Endothelial cell of umbilical vein (primary cell): ENCODE data around the gene MMP11. TPM values are rescaled to one million over a fixed set of nuclear protein-coding genes. Genes with fewer than 3 reads are reported as not detected.

Source experiments
- BruUV-seq: library from RNA; stranded (reverse); fragments of 400-500 nt; replicated peaks from 2 replicates; lab custom pipeline; 2021; lab: Mats Ljungman, UMichigan
- CTCF ChIA-PET: fragments of 300-600, 350-600 bp; sonication (Branson Sonifier 250); formaldehyde crosslinking; loops from one replicate; lab custom pipeline; 2021; ENCODE audit warnings: antibody characterized with exemption, inconsistent platforms; lab: Charles Lee
- POLR2A ChIA-PET: fragments of 300-600, 350-600 bp; sonication (Branson Sonifier 250); formaldehyde crosslinking; loops from one replicate; lab custom pipeline; 2021; ENCODE audit warnings: antibody characterized with exemption, inconsistent platforms; lab: Charles Lee
- DNase-seq: peaks from one replicate; pipeline ENCODE4 v3.0.0-alpha.2; 2011; ENCODE audit warnings: low read depth, low spot score
- FAIRE-seq: peaks from 2 replicates; lab custom pipeline; 2011; peaks lifted over from hg19 to GRCh38; lab: Jason Lieb, UNC
- H2AFZ ChIP-seq: 2 replicates; pipeline ENCODE4 v1.6.0; 2012; ENCODE audit warnings: low read depth, low read length, control low read depth, inconsistent platforms
- H3K27ac ChIP-seq: 2 replicates; pipeline ENCODE4 v1.5.1; 2011; ENCODE audit warnings: low read depth, mild to moderate bottlenecking, control low read depth, low read length, moderate library complexity; ENCODE audit not compliant: insufficient read depth
- H3K27me3 ChIP-seq, 2 experiments: 2 replicates each; pipeline versions ENCODE4 v1.6.0 to v1.6.1; 2011; ENCODE audit warnings: low read length in 2 of 2, mixed read lengths in 1 of 2; ENCODE audit not compliant: control insufficient read depth in 2 of 2, insufficient read depth in 2 of 2
- H3K36me3 ChIP-seq, 2 experiments: 2 replicates in 1 of 2; 3 replicates in 1 of 2; pipeline ENCODE4 v1.5.1; 2011; ENCODE audit warnings: low read length in 2 of 2, mild to moderate bottlenecking in 1 of 2, moderate library complexity in 1 of 2; ENCODE audit not compliant: control insufficient read depth in 2 of 2, insufficient read depth in 2 of 2; ENCODE audit errors: extremely low read depth in 1 of 2
- H3K4me1 ChIP-seq: 3 replicates; pipeline ENCODE4 v1.5.1; 2011; ENCODE audit warnings: mild to moderate bottlenecking, low read length; ENCODE audit not compliant: control insufficient read depth, insufficient read depth; ENCODE audit errors: extremely low read depth
- H3K4me2 ChIP-seq: 2 replicates; pipeline ENCODE4 v1.6.1; 2011; ENCODE audit warnings: low read length, control low read depth, mixed read lengths; ENCODE audit not compliant: insufficient read depth
- H3K4me3 ChIP-seq, 3 experiments: fragments of 200-600 bp in 1 of 3; sonication (generic), shearing (Covaris generic) in 1 of 3; replicated peaks in 1 of 3; 2 replicates each; pipeline ENCODE4 v1.5.1; 2011 to 2016; ENCODE audit warnings: control low read depth in 3 of 3, low read length in 3 of 3, mild to moderate bottlenecking in 2 of 3, inconsistent platforms in 1 of 3, low read depth in 1 of 3, moderate library complexity in 1 of 3; ENCODE audit not compliant: insufficient read depth in 1 of 3
- H3K79me2 ChIP-seq: 2 replicates; pipeline ENCODE4 v1.6.0; 2012; ENCODE audit warnings: low read length, inconsistent platforms; ENCODE audit not compliant: control insufficient read depth, insufficient read depth
- H3K9ac ChIP-seq: replicated peaks from 2 replicates; pipeline ENCODE3; 2011; ENCODE audit warnings: low read length, control low read depth; ENCODE audit not compliant: insufficient read depth; ENCODE audit errors: extremely low read depth
- H3K9me1 ChIP-seq: replicated peaks from 3 replicates; pipeline ENCODE4 v1.6.0; 2011; ENCODE audit warnings: mild to moderate bottlenecking, low read length; ENCODE audit not compliant: control insufficient read depth, insufficient read depth; ENCODE audit errors: extremely low read depth
- H3K9me3 ChIP-seq: replicated peaks from 2 replicates; pipeline ENCODE4 v1.5.1; 2012; ENCODE audit warnings: low read length, inconsistent platforms; ENCODE audit not compliant: control insufficient read depth, insufficient read depth
- H4K20me1 ChIP-seq: replicated peaks from 2 replicates; pipeline ENCODE3; 2011; ENCODE audit warnings: mild to moderate bottlenecking, low read length; ENCODE audit not compliant: control insufficient read depth, insufficient read depth; ENCODE audit errors: extremely low read depth
- CTCF ChIP-seq, 2 donors: IDR thresholded peaks; 1 replicate in 1 of 2; 2 replicates in 1 of 2; pipeline ENCODE4 v1.5.1; 2011; ENCODE audit warnings: low read length in 2 of 2, mild to moderate bottlenecking in 2 of 2, moderate library complexity in 2 of 2, control low read depth in 1 of 2, inconsistent platforms in 1 of 2, low read depth in 1 of 2; ENCODE audit not compliant: insufficient read depth in 1 of 2; ENCODE audit errors: extremely low read depth in 1 of 2
- EZH2 ChIP-seq: IDR thresholded peaks from 2 replicates; pipeline ENCODE4 v1.6.1; 2012; ENCODE audit warnings: borderline replicate concordance, low read depth, mild to moderate bottlenecking, moderate library complexity, low read length, inconsistent platforms; ENCODE audit not compliant: severe bottlenecking
- FOS ChIP-seq: IDR thresholded peaks from 2 replicates; pipeline ENCODE4 v1.6.1; 2011; ENCODE audit warnings: mild to moderate bottlenecking, low read length, moderate library complexity, borderline replicate concordance; ENCODE audit not compliant: insufficient read depth
- GATA2 ChIP-seq: IDR thresholded peaks from 2 replicates; pipeline ENCODE4 v1.7.0; 2011; ENCODE audit warnings: low read depth, mild to moderate bottlenecking, moderate library complexity, mixed read lengths, low read length; ENCODE audit not compliant: insufficient read length, insufficient read depth
- JUN ChIP-seq: IDR thresholded peaks from 2 replicates; pipeline ENCODE4 v1.6.1; 2011; ENCODE audit warnings: borderline replicate concordance, low read depth; ENCODE audit not compliant: insufficient read length, insufficient read depth
- MAX ChIP-seq: IDR thresholded peaks from 2 replicates; pipeline ENCODE4 v1.6.1; 2011; ENCODE audit not compliant: insufficient read depth, insufficient read length
- MYC ChIP-seq: IDR thresholded peaks from one replicate; pipeline ENCODE4 v1.6.1; 2011; ENCODE audit warnings: mild to moderate bottlenecking, low read depth, low read length
- POLR2A ChIP-seq: IDR thresholded peaks from 2 replicates; pipeline ENCODE4 v1.6.1; 2012; ENCODE audit warnings: low read depth, mild to moderate bottlenecking, control low read depth, low read length
- POLR2AphosphoS5 ChIP-seq: IDR thresholded peaks from 2 replicates; pipeline ENCODE4 v1.6.1; 2012; ENCODE audit warnings: low read depth, mild to moderate bottlenecking, control low read depth, low read length, moderate library complexity; ENCODE audit not compliant: insufficient read depth
- dilution Hi-C: fragments of 300-500 bp; cut with MboI; formaldehyde crosslinking; loops from one replicate; pipeline ENCODE4 v1.15.0; 2019; ENCODE audit warnings: low sequenced_read_pairs; ENCODE audit not compliant: extremely low pct_ligation_motif_present
- intact Hi-C: fragments of 100-400 bp; cut with micrococcal nuclease; formaldehyde crosslinking; loops from one replicate; pipeline ENCODE4 v1.10.0; 2022
- polyA plus RNA-seq, 4 experiments: library from polyadenylated mRNA; depleted of rRNA in 3 of 4; stranded (reverse) in 3 of 4; unstranded in 1 of 4; fragments of >200 nt; gene quantifications; 2 replicates each; pipeline versions ENCODE4 v1.2.1 to v1.2.3, GENCODE V29; 2011 to 2012; ENCODE audit warnings: missing spikeins in 1 of 4
- total RNA-seq: library from RNA; stranded (reverse); gene quantifications from 2 replicates; pipeline ENCODE4 v1.2.3, GENCODE V29; 2021

MMP11 gene
- total and polyA plus RNA-seq, 2 donors (not counting 3 experiments of a cell fraction or from before 2014, with no cell fraction given), result 10.3 to 16.9 TPM

GRCh38 chr22:23777776-23778576 lies 5.3 kb downstream of the MMP11 start:
- POLR2A ChIA-PET, result no interaction called here
- CTCF ChIA-PET, result interaction anchor here (0.6 to 1.3 kb wide), 5 partner anchors 9 to 72 kb away, joined by 3 to 6 read pairs (median 3); partner anchors contain the start of gene SMARCB1

More at GRCh38 chr22:23777776-23778576, 5.3 kb downstream of the MMP11 start:
- no peak for DNase-seq
- Histone ChIP-seq H3K27me3 (no peaks in the 10 kb centered on the region), H3K9me3 (no peaks in the 10 kb centered on the region), H3K36me3 (no peaks in the 10 kb centered on the region), H3K4me3 (no peak overlapping the region), H3K79me2 (no peaks in the 10 kb centered on the region), H3K4me2 (no peak overlapping the region), H3K9ac (no peak overlapping the region), H4K20me1 (no peaks in the 10 kb centered on the region), H3K27ac (no peak overlapping the region), H2AFZ (no peak overlapping the region), H3K9me1 (no peaks in the 10 kb centered on the region), H3K4me1 (peaks cover 3% of the 10 kb centered on the region)
- intact Hi-C loops (no loop called here), dilution Hi-C loops (no loop called here)
- FAIRE-seq, result no peak
- no TSS peak for BruUV-seq
- TF ChIP-seq MAX (no peak), POLR2A (no peak), FOS (no peak), POLR2AphosphoS5 (no peak), CTCF (IDR thresholded peaks at IDR 0.05; ENCODE audit: extremely low read depth in 1 of 2, insufficient read depth in 1 of 2, low read depth in 1 of 2, low read length in 2 of 2) (no peak), MYC (no peak), JUN (no peak), GATA2 (no peak), EZH2 (no peak)
